ENCODE measurements around the gene PCNT.

Gene PCNT

DNA sequence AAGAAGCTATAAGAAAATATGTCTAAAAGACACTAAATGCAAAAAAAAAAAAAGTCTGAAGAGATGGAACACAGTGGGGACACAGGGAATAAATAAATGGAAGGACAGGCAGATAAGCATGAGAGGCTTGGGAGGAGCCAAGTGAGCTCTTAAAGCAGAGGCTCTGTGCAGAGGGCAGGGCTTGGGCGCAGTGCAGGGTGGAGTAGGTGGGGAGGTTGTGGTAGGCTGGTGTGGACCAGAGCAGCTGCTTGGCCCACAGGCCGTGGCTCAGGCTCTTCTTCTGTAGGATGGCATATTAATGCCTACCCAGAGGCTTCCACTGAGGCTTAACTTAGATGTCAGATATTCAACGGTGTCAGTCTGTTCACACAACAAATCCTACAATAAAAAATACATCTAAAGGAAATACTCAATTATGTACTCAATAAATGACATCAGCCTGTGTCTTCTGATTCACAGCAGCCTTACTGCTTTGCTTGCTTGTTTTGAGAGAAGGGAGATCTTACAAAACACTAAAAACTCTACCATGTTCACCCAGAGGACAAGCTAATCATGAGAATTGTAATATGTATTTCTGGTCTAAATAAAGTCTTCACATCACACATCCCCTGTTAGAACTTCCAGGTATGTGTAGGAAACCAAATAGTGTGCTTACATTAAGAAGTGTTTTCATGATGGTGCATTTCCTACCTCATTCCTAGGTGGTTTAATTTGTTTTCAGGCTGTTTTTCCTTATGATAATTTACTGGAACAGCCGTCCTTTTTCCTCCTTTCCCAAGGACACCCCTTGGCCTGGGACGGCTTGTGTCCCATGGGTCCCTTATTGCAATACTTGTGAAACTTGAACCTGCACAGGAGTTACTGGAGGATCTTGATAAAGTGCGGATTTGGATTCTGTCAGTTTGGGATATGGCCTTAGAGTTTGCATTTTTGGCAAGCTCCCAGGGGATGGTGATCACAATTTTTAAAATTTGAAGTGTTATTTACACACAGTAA, 159.6 kb downstream of the PCNT start:
- no peak for DNase-seq (ENCODE audit: low read depth, low spot score)

DNA sequence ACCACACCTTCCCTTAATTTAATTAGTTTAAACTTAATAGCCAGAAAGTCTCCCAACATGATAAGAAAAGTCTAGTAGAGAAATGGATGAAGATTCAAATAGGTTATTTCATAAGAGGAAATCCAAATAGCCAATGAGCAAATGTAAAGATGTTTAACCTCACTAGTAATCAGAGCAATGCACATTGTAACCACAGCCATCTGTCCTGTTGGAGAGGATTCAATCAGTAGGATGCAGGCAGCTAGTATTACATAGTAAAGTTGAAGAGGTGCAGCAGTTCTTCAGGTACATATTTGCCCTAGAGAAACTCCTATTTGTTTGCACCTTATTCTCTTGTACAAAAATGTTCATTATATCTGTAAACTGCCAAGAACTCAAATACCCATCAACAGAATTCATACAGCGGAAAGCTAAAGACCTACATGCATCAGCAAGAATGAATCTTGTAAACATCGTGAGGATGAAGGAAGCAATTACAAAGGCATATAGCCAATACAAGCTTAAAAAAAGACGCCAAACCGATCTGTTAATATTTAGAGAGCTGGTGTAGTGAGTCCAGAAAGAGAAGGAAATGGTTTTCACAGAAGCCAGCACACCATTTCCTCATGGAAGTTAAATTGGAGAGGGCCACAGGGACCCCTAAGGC, 162.6 kb downstream of the PCNT start:
- no peak for DNase-seq (ENCODE audit: low read depth, low spot score)

DNA sequence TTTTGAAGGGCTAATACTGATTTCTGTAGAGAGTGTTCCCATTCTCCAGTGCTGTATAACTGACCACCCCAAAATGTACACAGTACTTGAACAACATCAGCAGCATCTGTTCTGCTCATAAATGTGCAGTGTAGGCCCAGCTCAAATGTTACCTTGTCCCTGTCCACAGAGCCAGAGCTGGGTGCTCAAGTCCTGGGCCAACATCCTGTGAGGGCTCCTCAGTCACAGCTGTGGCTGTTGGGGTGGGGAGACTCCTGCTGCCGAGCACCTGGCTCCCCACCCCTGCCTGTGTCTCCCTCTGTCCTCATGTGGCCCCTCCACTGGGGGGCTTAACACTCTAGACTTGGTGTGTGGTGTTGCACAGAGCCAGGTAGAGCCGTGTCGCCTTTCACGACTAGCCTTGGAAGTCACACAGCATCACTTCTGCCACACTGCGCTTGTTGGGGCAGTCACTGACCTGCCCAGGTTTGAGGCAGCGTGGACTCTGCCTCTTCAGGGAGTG, 165.3 kb downstream of the PCNT start:
- DNase-seq (ENCODE audit: low read depth, low spot score) = no peak

DNA sequence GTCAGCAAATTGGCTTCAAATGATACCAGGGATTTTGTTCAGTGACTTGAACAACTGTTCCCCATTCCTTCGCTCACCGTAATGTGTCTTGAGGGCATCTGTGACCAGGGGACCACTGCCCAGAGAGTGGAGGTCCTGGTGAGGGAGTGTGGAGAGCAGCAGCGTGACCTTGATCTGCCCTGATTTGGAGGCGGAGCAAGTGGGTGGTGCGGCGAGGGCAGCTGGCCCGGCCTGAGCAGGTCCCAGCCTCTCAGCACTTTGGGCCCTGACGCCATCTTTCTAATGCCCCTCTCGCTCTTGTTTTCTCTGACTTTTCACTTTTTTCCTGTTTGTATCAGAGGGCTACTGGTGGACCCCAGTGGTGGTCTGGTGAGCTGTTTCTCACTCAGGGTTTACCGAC, 165.8 kb downstream of the PCNT start:
- no peak for DNase-seq (ENCODE audit: low read depth, low spot score)

DNA sequence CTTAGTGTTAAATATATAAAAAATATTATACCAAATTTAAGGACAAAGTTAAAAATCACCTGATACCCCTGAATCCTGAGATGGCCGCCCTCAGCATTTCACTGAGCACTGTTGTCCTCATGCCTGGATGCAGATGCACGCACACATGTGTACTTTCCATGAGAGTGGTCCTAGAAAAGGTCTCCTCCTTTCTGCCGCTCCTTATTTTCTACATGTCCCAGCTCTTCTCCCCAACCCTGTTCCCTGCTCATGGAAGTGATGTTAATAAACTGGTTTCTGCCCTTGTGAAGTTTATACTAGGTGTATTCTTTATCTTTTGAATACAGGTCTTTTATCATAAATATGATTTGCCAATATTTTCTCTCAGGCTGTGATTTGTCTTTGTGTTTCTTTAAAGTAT, 167.6 kb downstream of the PCNT start:
- DNase-seq (ENCODE audit: low read depth, low spot score) = no peak

DNA sequence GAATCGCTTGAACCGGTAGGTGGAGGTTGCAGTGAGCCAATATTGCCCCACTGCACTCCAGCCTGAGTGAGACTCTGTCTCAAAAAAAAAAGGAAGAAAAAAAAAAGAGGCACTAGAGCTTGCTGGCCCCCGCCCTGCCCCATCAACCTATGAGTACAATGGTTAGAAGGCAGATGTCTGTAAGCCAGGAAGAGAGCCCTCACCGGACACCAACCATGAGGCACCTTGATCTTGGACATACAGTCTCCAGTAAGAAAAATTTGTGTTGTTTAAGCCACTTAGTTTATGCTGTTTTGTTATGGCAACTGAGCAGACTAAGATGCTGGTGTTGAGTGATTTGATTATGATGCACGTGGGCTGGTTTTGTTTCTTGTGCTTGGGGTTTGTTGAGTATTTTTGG, 168.9 kb downstream of the PCNT start:
- no peak for DNase-seq (ENCODE audit: low read depth, low spot score)

DNA sequence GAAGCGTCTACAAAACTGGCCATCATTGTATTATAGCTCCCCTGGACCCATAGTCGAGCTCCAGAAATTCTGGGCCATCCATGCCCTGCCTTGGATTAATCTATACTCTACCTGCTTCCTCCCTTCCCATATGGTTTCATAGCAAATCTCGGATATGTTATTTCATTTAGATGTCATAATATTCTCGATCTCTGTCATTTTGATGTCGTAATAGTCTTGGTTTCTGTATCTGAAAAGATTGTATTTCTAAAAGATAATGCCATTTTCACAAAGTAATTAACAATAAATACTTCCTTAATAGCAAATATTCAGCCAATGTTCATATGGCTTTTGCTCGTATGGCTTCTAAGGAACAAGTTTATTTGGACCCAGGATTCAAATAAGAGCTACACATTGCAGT, 169.9 kb downstream of the PCNT start:
- no peak for DNase-seq (ENCODE audit: low read depth, low spot score)
